Activated CD4-positive, alpha-beta T cell treated with anti-CD3 and anti-CD28 coated beads, Interleukin-2, amount 10 ng/mL, durations not matched to agents 24 days and 14 days (primary cell): ENCODE results near the gene GLCE. TPM values are rescaled to one million over a fixed set of nuclear protein-coding genes. Genes with fewer than 3 reads are reported as not detected.
A peak's percentile ranks its signal among the peaks of the same experiment; 100 is the strongest.
"Not testable (repeated sequence)": the region's sequence is repeated elsewhere in the genome, so short reads cannot be mapped to it uniquely, and the experiment has no call there.

Source experiments
- DNase-seq: peaks from one replicate; pipeline ENCODE4 v3.0.0; 2022
- H3K27ac Mint-ChIP-seq: one replicate; pipeline ENCODE4 v1.8.0; 2022; ENCODE audit warnings: mild to moderate bottlenecking, mixed read lengths
- H3K27me3 Mint-ChIP-seq: one replicate; pipeline ENCODE4 v1.8.0; 2022; ENCODE audit warnings: mixed read lengths
- H3K36me3 Mint-ChIP-seq: one replicate; pipeline ENCODE4 v1.8.0; 2022; ENCODE audit warnings: low read depth, mild to moderate bottlenecking, mixed read lengths
- H3K4me1 Mint-ChIP-seq: one replicate; pipeline ENCODE4 v1.8.0; 2021; ENCODE audit warnings: mixed read lengths
- H3K4me3 Mint-ChIP-seq: one replicate; pipeline ENCODE4 v1.8.0; 2022; ENCODE audit warnings: mild to moderate bottlenecking, moderate library complexity, mixed read lengths
- H3K9me3 Mint-ChIP-seq: one replicate; pipeline ENCODE4 v1.8.0; 2021; ENCODE audit warnings: mixed read lengths
- intact Hi-C: fragments of 100-400 bp; cut with micrococcal nuclease; formaldehyde crosslinking; loops from one replicate; pipeline ENCODE4 v1.15.1; 2023
- total RNA-seq: library from RNA; stranded (reverse); gene quantifications from 2 replicates; pipeline ENCODE4 v1.2.3, GENCODE V29; 2022

The GLCE gene
- total RNA-seq, 1 donor from 2014 or later = 2.5 TPM

GRCh38 chr15:69288531-69289341, 128.3 kb downstream of the GLCE start:
- Mint-ChIP-seq H3K4me3 (no peak overlapping the region), H3K27ac (no peak overlapping the region)
- intact Hi-C loops = no loop called here

GRCh38 chr15:69289342-69290146, 129.1 kb downstream of the GLCE start:
- Mint-ChIP-seq H3K4me3 (no peak overlapping the region), H3K4me1 (no peaks in the 10 kb centered on the region), H3K27ac (no peak overlapping the region), H3K27me3 (peaks cover 8% of the 10 kb centered on the region), H3K9me3 (no peaks in the 10 kb centered on the region), H3K36me3 (no peaks in the 10 kb centered on the region)
- intact Hi-C loops = no loop called here
- DNase-seq = no peak

More at GRCh38 chr15:69288531-69289341, 128.3 kb downstream of the GLCE start:
- no peak for DNase-seq
- Mint-ChIP-seq H3K9me3 (no peaks in the 10 kb centered on the region), H3K27me3 (peaks cover 6% of the 10 kb centered on the region), H3K36me3 (no peaks in the 10 kb centered on the region), H3K4me1 (no peaks in the 10 kb centered on the region)

- Mint-ChIP-seq H3K27ac (no peak overlapping the region), H3K9me3 (no peaks in the 10 kb centered on the region), H3K4me1 (no peaks in the 10 kb centered on the region), H3K27me3 (peaks cover 11% of the 10 kb centered on the region), H3K36me3 (no peaks in the 10 kb centered on the region), H3K4me3 (no peak overlapping the region)
- no peak for DNase-seq
- intact Hi-C loops = no loop called here
Observed at GRCh38 chr15:69290346-69291164, 130.1 kb downstream of the GLCE start.

- intact Hi-C loops, H3K27ac Mint-ChIP-seq, H3K4me3 Mint-ChIP-seq, H3K36me3 Mint-ChIP-seq, DNase-seq, H3K9me3 Mint-ChIP-seq, H3K4me1 Mint-ChIP-seq: not testable (repeated sequence)
- H3K27me3 Mint-ChIP-seq = peaks cover 17% of the 10 kb centered on the region
Observed at GRCh38 chr15:69291651-69292050, 131.2 kb downstream of the GLCE start.

GRCh38 chr15:69292826-69293420, 132.5 kb downstream of the GLCE start:
- Mint-ChIP-seq H3K27me3 (peaks cover 24% of the 10 kb centered on the region), H3K4me1 (no peaks in the 10 kb centered on the region), H3K9me3 (no peaks in the 10 kb centered on the region), H3K4me3 (no peak overlapping the region), H3K36me3 (no peaks in the 10 kb centered on the region), H3K27ac (no peak overlapping the region)
- intact Hi-C loops = no loop called here
- no peak for DNase-seq

GRCh38 chr15:69293741-69294615, 133.5 kb downstream of the GLCE start:
- no peak overlapping the region for H3K4me3 Mint-ChIP-seq
- H3K27ac Mint-ChIP-seq = no peak overlapping the region
- DNase-seq = no peak
- H3K36me3 Mint-ChIP-seq = no peaks in the 10 kb centered on the region
- H3K9me3 Mint-ChIP-seq = no peaks in the 10 kb centered on the region
- intact Hi-C loops = no loop called here
- H3K4me1 Mint-ChIP-seq = no peaks in the 10 kb centered on the region
- H3K27me3 Mint-ChIP-seq = peaks cover 30% of the 10 kb centered on the region

- H3K27ac Mint-ChIP-seq = no peak overlapping the region
- no peak overlapping the region for H3K4me3 Mint-ChIP-seq
- intact Hi-C loops = no loop called here
- H3K4me1 Mint-ChIP-seq = no peaks in the 10 kb centered on the region
- no peaks in the 10 kb centered on the region for H3K9me3 Mint-ChIP-seq
- H3K36me3 Mint-ChIP-seq = no peaks in the 10 kb centered on the region
- H3K27me3 Mint-ChIP-seq = peaks cover 49% of the 10 kb centered on the region
- DNase-seq = no peak
Observed at GRCh38 chr15:69296606-69297005, 136.2 kb downstream of the GLCE start.

- DNase-seq = no peak
- no peak overlapping the region for H3K4me3 Mint-ChIP-seq
- H3K27ac Mint-ChIP-seq = no peak overlapping the region
- H3K9me3 Mint-ChIP-seq = no peaks in the 10 kb centered on the region
- intact Hi-C loops = no loop called here
- H3K36me3 Mint-ChIP-seq = no peaks in the 10 kb centered on the region
- H3K27me3 Mint-ChIP-seq = peaks cover 52% of the 10 kb centered on the region
- no peaks in the 10 kb centered on the region for H3K4me1 Mint-ChIP-seq
Observed at GRCh38 chr15:69297642-69298353, 137.4 kb downstream of the GLCE start.

GRCh38 chr15:69298354-69298696, 137.9 kb downstream of the GLCE start:
- Mint-ChIP-seq H3K4me1 (no peaks in the 10 kb centered on the region), H3K27ac (no peak overlapping the region), H3K4me3 (peak overlapping the region; percentile 36), H3K9me3 (no peaks in the 10 kb centered on the region), H3K36me3 (no peaks in the 10 kb centered on the region), H3K27me3 (peaks cover 50% of the 10 kb centered on the region)
- intact Hi-C loops = no loop called here
- no peak for DNase-seq

GRCh38 chr15:69298697-69299441, 138.4 kb downstream of the GLCE start, which contains the start of gene PAQR5:
TSS of gene PAQR5 (plus strand) at chr15:69298912. CDS start at chr15:69360081, 61,169 bp downstream.
- H3K4me3 Mint-ChIP-seq = peak within 1 kb of the TSS; percentile 36
- intact Hi-C loops = no loop called here
- H3K4me1 Mint-ChIP-seq = no peaks in the 10 kb centered on the region
- peaks cover 48% of the 10 kb centered on the region for H3K27me3 Mint-ChIP-seq
- H3K9me3 Mint-ChIP-seq = no peaks in the 10 kb centered on the region
- DNase-seq = no peak
- H3K27ac Mint-ChIP-seq = no peak within 1 kb of the TSS
- no peaks in the 10 kb centered on the region for H3K36me3 Mint-ChIP-seq

- intact Hi-C loops = no loop called here
- no peak for DNase-seq
- Mint-ChIP-seq H3K9me3 (no peaks in the 10 kb centered on the region), H3K27ac (no peak overlapping the region), H3K4me3 (no peak overlapping the region), H3K36me3 (no peaks in the 10 kb centered on the region), H3K27me3 (peaks cover 47% of the 10 kb centered on the region), H3K4me1 (peaks cover 1% of the 10 kb centered on the region)
Observed at GRCh38 chr15:69299451-69299886, 139.0 kb downstream of the GLCE start.
